SW 1271 (cell line): ENCODE measurements around the gene PRSS35.
"Not testable (repeated sequence)": the region's sequence is repeated elsewhere in the genome, so short reads cannot be mapped to it uniquely, and the experiment has no call there.

ENCODE experiments used
- DNase-seq, 2 experiments: peaks; one replicate each; lab custom pipeline; 2025; lab: John Stamatoyannopoulos, UW

The PRSS35 gene

DNA sequence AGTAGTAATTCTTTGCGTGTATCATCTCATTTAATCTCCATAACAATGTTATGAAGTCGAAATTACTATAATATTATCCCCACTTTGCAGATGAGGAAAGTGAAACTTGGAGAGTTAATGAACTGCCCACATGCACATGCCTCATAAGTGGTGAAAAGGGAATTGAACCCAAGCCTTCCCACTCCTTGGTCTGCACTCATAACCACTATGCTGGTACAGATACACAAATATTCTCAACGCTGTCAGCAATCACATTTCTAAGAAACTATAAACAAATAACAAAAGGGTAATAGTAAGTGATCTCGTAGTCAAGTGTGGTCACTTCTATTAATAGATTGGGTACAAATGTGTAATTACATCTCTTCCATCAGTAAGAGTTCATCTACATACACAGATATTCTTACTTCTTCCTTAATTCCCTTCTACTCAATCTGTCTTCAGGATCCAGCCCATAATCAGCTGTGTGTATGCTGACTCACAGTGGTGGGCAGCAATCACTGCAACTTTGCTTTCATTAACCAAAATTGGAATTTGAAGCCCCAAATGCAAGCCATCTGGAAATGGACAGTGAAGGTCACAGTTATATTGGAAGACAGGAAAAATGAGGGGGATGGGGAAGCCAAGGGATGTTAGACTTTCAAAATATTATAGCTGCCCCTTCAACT lies 6.6 kb downstream of the PRSS35 start:
- DNase-seq: no peak

DNA sequence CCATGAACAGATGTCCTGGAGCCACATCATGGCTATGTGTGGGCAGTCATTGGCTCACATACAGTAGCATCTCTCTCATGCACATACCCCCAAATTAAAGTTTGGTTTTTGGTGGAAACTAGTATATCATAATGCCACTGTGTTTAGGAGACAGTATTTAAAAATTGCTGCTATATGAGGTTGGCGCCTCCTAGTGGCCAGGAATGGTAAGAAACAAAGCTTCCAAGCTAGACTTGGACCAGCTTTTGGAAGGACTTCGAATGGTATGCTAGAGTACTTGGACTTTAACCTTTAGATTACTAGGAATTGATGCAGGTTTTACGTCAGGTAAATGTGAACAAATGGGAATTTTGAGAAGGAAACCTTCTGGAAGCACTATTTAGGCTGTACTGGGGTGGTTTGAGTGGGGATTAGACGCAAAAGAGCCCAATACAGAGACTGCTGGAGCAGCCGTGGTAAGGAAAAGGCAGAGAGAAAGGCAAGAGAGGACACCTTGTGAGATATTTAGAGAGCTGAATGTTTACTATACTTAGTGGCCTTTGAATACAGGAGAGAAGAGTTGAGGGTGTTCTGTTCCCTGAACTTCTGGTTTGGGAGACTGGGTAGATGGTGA lies 23.8 kb downstream of the PRSS35 start:
- DNase-seq: peak in 1 of 2 experiments; percentile 33

DNA sequence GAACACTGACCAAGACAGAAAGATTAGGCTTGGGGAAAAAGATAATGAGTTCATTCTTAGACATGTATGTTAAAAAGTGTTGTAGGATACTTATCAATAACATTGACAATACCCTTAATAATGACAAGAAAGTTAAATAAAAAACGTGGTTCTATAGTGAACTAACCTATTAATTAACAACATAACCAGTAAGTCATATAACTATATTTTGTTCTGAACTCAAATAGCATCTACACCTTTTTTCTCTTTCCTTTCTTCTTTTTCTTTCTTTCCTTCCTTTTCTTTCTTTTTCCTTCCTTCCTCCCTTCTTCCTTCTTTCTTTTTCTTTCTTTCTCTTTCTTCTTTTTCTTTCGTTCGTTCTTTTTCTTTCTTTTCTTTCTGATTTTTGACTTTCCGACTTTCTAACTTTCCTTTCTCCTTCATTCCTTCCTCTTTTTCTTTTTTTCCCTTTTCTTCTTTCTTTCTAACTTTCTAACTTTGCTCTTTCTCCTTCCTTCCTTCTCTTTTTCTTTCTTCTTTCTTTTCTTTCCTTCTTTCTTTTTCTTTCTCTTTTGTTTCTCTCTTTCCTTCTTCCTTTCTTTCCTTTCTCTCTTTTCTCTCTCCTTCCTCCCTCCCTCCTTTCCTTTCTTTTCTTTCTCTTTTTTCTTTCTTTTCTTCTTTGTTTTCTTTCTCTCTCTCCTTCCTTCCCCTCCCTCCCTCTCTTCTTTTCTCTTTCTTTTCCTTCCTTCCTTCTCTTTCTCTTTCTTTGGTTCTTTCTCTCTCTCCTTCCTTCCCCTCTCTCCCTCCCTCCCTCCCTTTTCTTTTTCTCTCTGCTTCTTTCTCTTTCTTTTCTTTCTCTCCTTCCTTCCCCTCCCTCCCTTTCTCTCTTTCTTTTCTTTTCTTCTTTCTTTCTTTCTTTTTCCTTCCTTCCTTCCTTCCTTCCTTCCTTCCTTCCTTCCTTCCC lies 24.6 kb downstream of the PRSS35 start:
- DNase-seq: no peak

DNA sequence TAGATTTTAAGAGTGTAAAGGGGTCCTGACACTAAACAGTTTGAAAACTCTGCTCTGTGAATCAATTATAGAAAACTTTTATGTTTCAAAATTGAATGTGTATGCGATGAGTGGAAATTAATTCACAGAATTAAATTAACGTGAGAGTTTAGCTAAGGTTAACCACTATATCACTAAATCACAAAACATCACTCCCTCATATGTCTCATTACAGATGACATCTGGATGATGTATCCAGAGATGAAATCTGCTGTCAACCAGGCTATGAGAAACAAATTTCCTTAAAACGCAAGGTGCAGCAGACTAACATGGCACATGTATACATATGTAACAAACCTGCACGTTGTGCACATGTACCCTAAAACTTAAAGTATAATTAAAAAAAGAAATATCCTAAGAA lies 27.3 kb downstream of the PRSS35 start:
- no peak for DNase-seq

DNA sequence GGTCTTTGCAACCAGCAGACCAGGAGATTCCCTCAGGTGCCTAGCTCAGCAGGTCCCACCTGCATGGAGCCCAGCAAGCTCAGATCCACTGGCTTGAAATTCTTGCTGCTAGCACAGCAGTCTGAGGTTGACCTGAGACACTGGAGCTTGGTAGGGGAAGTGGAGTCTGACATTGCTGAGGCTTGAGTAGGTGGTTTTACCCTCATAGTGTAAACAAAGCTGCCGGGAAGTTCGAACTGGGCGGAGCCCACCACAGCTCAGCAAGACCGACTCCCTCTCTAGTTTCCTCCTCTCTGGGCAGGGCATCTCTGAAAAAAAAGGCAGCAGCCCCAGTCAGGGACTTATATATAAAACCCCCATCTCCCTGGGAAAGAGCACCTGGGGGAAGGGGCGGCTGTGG lies 34.3 kb downstream of the PRSS35 start:
- no peak for DNase-seq

DNA sequence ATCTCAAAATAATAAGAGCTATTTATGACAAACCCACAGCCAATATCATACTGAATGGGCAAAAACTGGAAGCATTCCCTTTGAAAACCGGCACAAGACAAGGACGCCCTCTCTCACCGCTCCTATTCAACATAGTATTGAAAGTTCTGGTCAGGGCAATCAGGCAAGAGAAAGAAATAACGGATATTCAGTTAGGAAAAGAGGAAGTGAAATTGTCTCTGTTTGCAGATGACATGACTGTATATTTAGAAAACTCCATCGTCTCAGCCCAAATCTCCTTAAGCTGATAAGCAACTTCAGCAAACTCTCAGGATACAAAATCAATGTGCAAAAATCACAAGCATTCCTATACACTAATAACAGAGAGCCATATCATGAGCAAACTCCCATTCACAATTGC lies 38.1 kb downstream of the PRSS35 start:
- DNase-seq: not testable (repeated sequence)

DNA sequence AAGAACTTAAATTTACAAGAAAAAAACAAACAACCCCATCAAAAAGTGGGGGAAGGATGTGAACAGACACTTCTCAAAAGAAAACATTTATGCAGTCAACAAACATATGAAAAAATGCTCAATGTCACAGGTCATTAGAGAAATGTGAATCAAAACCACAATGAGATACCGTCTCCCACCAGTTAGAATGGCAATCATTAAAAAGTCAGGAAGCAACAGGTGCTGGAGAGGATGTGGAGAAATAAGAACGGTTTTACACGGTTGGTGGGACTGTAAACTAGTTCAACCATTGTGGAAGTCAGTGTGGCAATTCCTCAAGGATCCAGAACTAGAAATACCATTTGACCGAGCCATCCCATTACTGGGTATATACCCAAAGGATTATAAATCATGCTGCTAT lies 39.4 kb downstream of the PRSS35 start:
- DNase-seq: not testable (repeated sequence)

DNA sequence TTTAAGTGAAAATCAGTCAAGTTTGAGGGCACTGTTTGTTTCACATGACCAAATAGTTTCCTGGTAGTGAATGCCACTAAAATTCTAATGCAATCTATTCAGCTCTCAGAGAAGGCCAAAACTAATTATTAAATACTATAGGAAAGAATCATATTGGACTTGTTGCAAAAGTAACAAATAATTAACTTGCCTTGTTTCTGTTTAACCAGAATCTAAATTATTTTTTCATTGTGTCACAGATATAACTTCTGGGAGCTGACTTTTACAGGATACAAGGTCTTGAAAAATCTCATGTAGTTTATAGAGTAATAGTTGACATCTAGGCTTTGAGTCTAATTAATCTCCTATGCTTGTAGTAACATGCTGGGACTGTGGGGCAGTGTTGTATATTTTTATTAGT lies 44.5 kb downstream of the PRSS35 start:
- DNase-seq: no peak

DNA sequence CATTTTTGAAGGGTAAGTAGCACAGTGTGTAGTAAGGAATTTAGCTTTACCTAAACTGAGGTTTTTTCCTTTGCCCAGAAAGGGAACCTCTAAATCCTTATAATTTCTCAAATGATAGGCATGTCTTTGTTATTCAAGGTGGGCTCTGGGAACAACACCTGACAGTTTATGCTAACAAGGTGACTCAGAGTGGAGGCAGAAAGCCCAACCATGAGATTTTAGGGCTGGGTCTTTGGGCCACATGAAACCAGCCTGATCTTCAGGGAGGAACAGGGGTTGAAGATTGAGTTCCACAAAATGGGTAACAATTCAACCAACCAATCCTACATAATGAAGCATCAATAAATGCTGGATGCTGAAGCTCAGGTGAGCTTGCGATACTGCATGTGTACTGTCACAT lies 46.6 kb downstream of the PRSS35 start:
- no peak for DNase-seq

DNA sequence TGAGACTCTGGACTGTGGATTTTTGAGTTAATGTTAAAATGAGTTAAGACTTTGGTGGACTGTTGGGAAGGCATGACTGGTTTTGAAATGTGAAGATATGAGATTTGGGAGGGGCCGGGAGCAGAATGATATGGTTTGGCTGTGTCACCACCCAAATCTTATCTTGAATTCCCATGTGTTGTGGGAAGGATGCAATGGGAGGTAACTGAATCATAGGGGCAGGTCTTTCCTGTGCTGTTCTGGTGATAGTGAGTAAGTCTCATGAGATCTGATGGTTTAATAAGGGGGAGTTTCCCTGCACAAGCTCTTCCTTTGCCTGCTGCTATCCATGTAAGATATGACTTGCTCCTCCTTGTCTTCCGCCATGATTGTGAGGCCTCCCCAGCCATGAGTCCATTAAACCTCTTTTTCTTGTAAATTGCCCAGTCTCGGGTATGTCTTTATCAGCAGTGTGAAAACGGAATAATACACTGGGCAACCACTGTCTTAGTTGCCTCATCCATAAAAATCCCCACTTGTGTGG lies 59.4 kb downstream of the PRSS35 start:
- DNase-seq: not testable (repeated sequence)

DNA sequence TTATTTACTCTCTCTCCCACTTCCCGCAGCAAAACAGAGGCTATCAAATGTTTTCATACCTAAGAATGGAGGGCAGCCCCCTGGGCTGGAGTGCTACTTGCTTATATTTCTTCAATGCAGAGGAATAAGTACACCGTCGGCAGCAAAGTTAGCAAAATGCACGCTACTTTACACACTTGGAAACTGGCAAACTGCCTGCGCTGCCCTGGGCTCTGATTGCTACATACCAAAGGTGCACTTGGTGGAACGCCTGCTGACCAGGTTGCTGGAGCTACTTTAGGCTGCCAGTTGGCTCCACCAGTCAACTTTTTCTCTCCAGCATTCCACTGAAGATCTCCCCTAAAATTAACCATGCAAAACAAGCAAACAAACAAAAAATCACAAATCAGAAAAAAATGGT lies 62.4 kb downstream of the PRSS35 start:
- no peak for DNase-seq
